ENCODE measurements around the gene CDIPT.
"Not testable (repeated sequence)": the region's sequence is repeated elsewhere in the genome, so short reads cannot be mapped to it uniquely, and the experiment has no call there.

The CDIPT gene

DNA sequence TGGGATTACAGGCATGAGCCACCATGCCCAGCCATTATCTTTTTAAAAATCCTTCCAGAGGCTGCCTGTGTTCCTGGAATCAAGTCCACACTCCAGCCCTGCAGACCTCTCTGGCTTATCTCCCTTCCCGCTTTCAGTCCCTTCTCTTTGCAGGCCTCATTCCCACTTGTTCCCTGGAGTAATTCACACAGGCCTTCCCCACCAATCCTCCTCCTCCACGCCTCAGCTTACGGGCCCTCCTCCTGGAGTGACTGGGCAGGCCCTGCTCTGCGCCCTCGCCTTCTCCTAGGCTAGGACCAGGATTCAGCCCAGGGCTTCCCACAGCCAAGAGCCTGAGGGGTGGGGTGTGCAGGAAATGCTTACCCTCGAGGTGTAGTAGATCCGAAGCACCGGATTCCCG lies 2.8 kb downstream of the CDIPT start:
- no peak for DNase-seq (ENCODE audit: low read depth in 4 of 4, low spot score in 1 of 4)

DNA sequence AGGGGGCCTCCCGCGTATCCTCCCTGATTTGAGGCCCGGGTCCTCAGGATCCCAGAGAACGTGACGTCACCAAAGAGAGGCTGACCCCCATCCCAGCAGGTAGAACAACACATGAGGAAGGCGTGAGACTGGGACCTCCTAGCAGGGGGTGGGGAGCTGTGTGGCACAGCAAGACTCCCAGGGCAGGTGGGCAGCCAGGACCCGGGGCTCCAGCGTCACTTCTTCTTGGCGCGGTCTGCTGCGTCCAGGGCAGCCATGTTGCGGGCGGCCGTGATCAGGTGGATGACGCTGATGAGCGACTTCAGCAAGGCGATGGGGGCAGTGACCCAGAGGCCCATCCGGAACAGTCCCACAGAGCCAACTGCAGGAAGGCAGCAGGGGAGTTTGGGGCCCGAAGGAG lies 4.1 kb downstream of the CDIPT start:
- DNase-seq (ENCODE audit: low read depth in 4 of 4, low spot score in 1 of 4) = no peak

DNA sequence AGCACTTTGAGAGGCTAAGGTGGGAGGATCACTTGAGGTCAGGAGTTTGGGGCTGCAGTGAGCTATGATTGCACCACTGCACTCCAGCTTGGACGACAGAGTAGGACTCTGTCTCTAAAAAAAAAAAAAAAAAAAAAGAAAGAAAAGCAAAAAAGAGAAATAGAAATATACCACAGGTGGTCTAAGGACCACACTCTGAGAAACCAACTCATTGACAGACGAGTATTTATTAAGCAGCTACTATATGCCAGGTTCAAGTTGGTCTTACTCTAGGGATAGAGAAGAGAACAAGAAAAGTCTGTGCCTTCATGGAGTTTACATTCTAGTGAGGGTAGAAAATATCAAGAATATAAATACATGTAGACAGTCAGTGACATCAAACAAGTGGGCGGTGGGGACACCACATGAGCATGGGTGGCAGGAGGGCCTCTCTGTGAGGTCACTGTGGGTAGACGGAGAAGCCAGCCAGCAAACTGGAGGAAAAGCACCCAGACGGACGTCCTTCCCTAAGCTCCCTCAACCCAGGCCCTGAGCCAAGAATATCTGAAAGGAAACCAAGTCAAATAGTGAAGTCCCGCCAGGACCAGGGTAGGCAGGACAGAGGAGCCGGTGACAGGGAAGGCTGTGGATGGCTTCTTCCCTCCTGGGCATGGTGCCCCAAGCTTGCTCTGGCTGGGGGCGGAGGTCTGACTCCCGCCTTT lies 4.7 kb downstream of the CDIPT start:
- no peak for DNase-seq (ENCODE audit: low read depth in 4 of 4, low spot score in 1 of 4)

DNA sequence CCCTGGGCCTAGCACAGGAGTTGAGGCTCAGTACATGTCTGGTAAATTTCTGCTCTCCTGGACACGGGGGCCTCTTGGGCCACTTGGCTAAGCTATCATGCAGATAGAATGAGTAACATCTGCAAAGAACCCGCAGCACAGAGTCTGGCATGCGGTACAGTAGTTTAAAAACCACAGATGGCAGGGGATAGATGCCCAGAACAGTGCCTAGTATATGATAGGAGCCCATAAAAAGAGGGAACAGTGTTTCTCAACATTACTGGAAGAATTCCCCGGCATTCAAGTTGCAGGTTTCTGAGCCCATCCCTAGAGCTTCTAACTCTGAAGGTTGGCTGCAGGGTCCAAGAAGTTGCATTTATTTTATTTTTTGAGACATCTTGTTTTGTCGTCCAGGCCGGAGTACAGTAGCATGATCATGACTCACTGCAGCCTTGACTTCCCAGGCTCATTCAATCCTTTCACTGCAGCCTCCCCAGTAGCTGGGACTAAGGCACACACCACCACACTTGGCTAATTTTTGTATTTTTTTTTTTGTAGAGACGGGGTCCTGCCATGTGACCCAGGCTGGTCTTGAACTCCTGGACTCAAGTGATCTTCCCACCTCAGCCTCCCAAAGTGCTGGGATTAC lies 5.8 kb downstream of the CDIPT start:
- no peak for DNase-seq (ENCODE audit: low read depth in 4 of 4, low spot score in 1 of 4)

DNA sequence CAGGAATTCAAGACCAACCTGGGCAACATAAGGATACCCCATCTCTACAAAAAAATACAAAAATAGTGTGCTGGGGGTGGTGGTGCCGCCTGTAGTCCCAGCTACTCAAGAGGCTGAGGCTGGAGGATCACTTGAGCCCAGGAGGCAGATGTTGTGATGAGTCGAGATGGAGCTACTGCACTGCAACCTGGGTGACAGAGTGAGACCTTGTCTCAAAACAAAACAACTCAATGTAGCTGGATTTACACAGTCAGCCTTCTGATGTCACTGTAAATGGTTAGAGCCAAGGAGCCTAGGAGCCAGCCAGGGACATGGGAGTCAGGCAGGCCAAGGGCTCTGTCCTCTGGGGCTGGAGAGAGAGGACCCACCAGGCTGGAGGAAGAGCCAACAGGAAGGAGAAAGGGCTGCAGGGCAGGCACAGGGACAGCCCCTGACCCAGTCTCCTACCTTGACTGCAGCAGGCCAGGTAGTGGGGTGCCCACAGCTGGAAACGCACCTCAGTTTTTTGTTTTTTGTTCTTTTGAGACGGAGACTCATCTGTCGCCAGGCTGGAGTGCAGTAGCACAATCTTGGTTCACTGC lies 8.4 kb downstream of the CDIPT start:
- no peak for DNase-seq (ENCODE audit: low read depth in 4 of 4, low spot score in 1 of 4)

DNA sequence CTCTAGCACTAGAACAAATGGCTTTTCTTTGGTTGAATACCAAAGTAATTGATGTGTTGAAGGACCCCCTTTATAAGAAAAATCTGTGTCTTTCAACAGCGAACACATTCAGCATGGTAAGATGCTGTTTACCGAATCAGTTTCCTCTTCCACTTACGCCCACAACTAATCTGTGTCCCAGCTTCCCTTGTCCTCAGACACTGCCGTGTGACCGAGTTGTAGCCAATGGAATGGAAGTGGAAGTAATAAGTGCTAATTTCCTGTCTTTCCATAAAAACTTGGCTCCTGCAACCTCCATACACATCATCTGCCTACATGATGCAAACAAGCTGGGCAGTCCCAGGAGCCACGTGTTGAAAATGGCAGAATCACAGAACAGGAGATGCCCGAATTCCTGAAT lies 10.4 kb downstream of the CDIPT start:
- no peak for DNase-seq (ENCODE audit: low read depth in 4 of 4, low spot score in 1 of 4)

DNA sequence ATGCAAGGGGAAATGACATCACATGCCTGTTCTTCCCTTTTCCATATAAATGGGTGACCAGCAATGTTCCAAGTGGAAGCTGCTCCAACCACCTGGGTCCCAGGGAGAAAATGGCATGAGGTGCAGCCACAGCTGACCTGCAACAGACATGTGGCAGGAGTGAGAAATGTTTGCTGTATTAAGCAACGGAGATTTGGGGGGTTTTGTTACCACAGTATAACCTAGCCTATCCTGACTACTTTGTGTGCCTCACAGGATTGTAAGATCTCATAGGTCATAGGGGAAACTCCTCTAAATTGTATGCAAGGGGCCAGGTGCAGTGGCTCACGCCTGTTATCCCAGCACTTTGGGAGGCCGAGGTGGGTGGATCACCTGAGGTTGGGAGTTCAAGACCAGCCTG lies 12.0 kb downstream of the CDIPT start:
- no peak for DNase-seq (ENCODE audit: low read depth in 4 of 4, low spot score in 1 of 4)

DNA sequence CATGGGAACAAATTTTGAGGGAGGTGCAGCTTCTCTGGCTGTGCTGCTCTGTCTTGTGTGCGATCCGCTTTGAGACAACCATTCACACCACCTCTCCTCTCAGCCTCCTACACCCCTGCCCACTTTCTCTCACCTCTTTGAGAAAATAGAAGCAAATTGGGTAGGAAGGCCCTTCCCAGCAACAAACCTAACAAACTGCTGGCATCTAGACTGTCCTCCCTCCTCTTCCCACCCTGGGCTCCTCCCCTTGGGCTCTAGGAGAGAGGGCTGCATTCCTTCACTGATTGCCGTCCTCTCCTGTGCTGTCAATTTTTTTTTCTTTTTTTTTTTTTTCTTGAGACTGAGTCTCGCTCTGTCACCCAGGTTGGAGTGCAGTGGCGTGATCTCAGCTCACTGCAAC lies 13.5 kb downstream of the CDIPT start:
- DNase-seq (ENCODE audit: low read depth in 4 of 4, low spot score in 1 of 4) = no peak

DNA sequence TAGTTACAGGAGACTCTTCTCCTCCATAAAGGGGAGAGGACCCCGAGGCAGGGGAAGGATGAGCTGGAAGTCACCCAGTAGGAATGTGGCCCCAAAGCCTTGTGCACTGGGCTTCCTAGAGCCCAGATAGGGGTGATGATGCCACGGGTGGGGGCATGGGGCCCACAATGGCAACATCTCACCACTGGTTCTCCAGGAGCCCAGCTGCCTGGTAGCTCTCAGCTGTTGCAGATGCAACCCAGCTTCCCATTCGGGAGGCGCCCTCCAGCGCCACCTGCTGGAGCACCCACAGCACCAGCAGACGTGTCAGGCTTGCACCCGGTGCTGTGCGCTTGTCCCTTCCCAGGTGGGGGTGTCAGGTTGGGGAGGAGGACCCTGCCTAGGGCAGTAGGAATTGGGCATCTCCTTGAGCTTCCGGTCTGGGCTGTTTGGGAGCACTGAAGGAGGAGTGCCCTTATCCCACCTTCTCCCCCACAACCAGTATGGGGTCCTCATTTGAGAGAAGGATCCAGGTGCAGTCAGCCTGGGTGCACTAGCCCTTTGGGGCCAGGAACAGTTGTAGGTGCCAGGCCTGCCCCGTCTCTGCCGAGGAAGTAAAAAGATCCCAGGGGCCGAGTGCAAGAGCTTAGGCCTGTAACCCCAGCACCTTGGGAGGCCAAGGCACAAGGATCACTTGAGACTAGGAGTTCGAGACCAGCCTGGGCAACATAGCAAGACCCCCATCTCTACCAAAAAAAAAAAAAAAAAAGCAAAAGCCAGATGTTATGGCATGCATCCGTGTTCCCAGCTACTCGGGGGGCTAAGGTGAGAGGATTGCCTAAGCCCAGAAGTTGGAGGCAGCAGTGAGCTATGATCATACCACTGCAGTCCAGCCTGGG lies 14.4 kb downstream of the CDIPT start:
- DNase-seq (ENCODE audit: low read depth in 4 of 4, low spot score in 1 of 4) = peak; percentile 64 to 76 (median 72)

DNA sequence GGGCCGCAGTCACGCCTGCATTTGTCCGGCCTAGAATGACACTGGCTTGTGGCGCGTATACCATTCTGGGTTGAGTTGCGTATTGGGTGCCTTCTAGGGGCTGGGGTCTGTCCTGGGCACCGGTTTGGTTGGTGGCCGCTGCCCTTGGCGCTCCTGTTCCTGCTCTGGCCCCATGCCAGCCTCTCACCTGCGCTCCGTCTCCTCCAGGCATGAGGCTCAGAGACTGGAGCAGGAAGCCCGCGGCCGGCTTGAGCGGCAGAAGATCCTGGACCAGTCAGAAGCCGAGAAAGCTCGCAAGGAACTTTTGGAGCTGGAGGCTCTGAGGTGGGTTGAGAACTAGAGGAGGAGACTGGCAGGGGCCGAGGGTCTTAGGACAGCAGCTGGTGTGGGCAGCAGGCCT lies 17.4 kb downstream of the CDIPT start:
- no peak for DNase-seq (ENCODE audit: low read depth in 4 of 4, low spot score in 1 of 4)

DNA sequence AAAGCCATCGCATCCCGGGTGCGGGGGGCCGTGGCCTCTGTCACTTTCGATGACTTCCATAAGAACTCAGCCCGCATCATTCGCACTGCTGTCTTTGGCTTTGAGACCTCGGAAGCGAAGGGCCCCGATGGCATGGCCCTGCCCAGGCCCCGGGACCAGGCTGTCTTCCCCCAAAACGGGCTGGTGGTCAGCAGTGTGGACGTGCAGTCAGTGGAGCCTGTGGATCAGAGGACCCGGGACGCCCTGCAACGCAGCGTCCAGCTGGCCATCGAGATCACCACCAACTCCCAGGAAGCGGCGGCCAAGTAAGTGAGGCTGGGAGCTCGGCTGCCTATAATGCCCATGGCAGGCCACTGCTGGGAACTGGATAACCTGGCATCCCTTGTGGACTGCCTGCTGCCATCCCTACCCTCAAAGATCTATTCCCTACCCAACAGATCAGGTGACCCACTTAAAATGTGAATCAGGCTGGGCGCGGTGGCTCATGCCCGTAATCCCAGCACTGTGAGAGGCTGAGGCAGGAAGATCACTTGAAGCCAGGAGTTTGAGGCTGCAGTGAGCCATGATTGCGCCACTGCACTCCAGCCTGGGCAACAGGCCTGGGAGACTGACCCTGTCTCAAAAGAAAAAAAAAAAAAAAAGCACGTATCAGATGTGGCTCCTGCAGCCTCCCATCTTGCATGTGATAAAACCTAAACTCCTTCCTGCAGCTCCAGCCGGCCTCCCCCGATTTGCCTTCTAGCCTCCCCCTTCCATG lies 18.3 kb downstream of the CDIPT start:
- DNase-seq (ENCODE audit: low read depth in 4 of 4, low spot score in 1 of 4) = no peak

DNA sequence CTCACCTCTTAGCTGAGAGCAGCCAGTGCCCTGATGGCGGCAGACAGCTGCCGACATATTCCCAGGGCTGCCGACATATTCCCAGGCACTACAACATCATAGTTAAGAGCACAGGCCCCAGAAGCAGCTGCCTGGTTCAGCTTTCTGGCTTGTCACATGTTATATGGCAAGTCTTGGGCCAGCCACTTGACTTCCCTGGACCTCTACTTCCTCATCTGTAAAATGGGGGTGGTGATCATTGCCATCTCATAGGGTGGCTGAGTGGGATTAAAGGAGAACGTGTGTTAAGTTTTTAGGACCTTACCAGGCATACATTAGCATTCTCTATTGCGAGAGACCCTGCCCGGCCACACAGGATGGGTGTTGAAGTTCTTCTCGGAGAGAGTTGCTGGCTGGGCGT lies 19.1 kb downstream of the CDIPT start:
- DNase-seq (ENCODE audit: low read depth in 4 of 4, low spot score in 1 of 4) = no peak

DNA sequence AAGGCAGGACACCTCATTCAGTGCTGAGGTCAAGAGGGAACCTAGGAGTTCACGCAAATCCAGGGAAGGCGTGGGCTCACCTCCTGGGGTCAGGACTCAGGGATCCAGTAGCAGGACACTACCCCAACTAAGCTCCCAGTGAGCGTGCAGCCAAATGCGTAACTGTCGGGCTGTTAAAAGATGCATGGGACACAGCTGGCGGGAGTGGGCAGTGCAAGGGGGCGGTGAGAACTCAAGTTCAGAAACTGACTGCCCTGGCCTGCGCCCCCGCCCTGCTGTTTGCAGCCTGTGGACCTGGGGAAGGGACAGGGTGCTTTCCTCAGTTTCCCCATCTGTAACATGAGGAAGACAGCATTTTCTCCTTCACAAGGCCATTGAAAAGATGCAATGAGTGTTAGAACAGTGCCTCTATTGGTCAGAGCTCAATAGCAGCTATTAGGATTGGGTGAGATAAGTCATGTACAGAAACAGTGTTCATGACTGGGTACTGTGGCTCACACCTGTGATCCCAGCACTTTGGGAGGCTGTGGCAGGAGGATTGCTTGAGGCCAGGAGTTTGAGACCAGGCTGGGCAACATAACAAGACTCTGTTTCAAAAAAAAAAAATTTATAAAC lies 20.2 kb downstream of the CDIPT start:
- DNase-seq (ENCODE audit: low read depth in 4 of 4, low spot score in 1 of 4) = no peak

DNA sequence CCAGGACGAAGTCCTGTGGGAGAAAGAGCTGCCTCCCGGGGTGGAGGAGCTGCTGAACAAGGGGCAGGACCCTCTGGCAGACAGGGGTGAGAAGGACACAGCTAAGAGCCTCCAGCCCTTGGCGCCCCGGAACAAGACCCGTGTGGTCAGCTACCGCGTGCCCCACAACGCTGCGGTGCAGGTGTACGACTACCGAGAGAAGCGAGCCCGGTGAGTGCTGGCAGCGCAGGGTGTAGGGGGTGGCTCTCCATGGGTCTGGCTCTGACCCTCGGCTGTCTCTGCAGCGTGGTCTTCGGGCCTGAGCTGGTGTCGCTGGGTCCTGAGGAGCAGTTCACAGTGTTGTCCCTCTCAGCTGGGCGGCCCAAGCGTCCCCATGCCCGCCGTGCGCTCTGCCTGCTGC lies 21.4 kb downstream of the CDIPT start:
- no peak for DNase-seq (ENCODE audit: low read depth in 4 of 4, low spot score in 1 of 4)

DNA sequence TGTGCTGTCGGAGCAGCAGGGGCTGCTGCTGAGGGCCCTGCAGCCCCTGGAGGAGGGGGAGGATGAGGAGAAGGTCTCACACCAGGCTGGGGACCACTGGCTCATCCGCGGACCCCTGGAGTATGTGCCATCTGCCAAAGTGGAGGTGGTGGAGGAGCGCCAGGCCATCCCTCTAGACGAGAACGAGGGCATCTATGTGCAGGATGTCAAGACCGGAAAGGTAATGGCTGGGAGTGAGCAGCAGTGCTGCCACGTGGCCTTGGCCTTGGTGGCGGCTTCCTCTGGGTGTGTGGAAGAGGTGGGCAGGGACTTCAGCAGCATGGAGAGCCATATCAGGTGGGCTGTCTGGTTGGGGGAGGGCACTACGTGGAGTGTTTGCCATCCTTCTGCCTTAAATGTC lies 22.8 kb downstream of the CDIPT start:
- no peak for DNase-seq (ENCODE audit: low read depth in 4 of 4, low spot score in 1 of 4)

DNA sequence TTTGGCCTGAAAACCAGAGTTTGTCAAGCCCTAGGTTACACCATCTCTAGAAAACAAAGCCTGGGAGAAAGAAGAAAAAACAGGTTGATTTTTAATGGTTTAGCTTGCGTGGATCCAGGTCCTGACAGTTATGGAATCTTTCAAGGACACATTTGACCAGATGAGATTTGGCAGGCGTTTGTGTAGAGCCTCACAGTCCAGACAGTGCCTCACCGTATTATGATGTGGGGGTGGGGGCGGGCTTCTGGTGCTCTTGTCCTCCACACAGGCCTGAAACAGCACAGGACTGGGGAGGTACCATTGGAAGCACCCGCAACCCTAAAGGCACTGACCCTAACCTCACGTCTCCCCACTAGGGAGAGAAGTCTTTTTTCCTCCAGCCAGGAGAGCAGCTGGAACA lies 23.2 kb downstream of the CDIPT start:
- DNase-seq (ENCODE audit: low read depth in 4 of 4, low spot score in 1 of 4) = no peak

DNA sequence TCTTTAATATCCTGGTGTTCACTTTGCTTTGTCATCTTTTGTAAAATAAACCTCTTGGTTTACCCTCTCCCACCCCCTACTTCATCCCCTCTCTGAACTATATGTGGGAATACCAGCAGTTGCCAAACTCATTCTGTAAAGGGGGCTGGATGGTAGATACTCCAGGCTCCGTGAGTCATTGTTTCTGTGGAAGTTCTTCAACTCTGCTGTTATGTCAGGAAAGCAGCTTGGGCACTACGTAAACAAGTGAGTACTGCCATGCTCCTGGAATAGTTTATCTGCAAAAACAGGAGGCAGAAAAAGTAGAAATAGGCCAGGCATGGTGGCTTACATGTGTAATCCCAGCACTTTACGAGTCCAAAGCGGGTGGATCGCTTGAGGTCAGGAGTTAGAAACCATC lies 25.2 kb downstream of the CDIPT start:
- no peak for DNase-seq (ENCODE audit: low read depth in 4 of 4, low spot score in 1 of 4)

DNA sequence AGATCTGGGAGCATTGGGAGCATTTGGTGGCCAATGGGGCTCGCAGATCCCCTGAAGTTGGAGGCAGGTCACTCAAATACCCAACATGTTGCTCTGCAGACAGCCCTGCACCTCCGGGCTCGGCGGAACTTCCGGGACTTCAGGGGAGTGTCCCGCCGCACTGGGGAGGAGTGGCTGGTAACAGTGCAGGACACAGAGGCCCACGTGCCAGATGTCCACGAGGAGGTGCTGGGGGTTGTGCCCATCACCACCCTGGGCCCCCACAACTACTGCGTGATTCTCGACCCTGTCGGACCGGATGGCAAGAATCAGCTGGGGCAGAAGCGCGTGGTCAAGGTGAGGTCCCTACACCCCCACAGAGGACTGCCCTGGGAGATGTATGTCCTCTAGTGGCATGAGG lies 26.4 kb downstream of the CDIPT start:
- no peak for DNase-seq (ENCODE audit: low read depth in 4 of 4, low spot score in 1 of 4)

DNA sequence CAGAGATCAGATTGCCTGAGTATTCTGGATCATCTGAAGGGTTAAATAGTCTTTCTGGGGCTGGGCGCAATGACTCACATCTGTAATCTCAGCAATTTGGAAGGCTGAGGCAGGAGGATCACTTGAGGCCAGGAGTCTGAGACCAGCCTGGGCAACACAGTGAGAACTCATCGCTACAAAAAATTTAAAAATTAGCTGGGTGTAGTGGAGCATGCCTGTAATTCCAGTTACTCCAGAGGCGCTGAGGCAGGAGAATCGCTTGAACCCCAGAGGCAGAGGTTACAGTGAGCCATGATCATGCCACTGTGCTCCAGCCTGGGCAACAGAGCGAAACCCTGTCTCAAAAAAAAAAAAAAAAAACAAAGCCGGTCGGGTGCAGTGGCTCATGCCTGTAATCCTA lies 27.1 kb downstream of the CDIPT start:
- no peak for DNase-seq (ENCODE audit: low read depth in 4 of 4, low spot score in 1 of 4)

DNA sequence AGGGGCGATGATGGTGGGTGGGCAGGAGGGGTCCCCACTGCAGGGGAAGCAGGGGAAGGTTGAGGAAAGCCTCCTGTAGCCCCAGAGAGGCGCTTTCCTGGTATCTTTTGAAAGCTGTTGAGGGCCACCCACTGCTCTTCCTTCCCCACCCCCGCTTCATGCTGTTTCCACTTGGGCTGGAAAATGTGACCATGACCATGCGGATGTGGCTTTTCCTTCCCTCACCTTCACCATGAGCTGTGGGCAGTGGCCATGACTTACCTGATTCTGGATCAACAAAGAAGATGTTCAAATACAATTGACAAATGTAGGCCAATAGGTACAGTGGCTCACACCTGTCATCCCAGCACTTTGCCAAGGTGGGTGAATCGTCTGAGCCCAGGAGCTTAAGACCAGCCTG lies 28.9 kb downstream of the CDIPT start:
- DNase-seq (ENCODE audit: low read depth in 4 of 4, low spot score in 1 of 4) = no peak

DNA sequence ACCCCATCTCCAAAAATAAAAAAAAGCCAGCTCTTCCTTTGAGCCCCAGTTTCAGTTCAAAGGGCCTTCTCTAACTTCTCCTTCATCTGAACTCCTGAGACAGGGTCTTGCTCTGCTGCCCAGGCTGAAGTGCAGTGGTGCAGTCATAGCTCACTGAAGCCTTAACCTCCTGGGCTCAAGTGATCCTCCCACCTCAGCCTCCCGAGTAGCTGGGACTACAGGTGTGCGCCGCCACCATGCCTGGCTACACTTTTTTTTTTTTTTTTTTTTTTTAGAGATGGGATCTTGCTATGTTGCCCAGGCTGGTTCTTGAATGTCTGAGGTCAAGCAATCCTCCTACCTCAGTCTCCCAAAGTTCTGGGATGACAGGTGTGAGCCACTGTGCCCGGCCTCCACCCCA lies 29.8 kb downstream of the CDIPT start:
- DNase-seq (ENCODE audit: low read depth in 4 of 4, low spot score in 1 of 4) = not testable (repeated sequence)

Data from stimulated activated CD4-positive, alpha-beta T cell treated with anti-CD3 and anti-CD28 coated beads, Interleukin-1b, Interleukin-23, amount 100 ng/mL, for 24 hours (primary cell).